IMR-90 (cell line): ENCODE data around the gene MALRD1. TPM values are rescaled to one million over a fixed set of nuclear protein-coding genes. Genes with fewer than 3 reads are reported as not detected.

Experiments used
- ATAC-seq: fragments of 200-7000 bp; cut with Tn5 transposase; 2 replicates; pipeline ENCODE4 v1.9.1; 2020; ENCODE audit warnings: low read depth, mild to moderate bottlenecking, moderate library complexity
- BruUV-seq: library from RNA; stranded (reverse); fragments of 400-500 nt; replicated peaks from 2 replicates; lab custom pipeline; 2021; lab: Mats Ljungman, UMichigan
- CTCF ChIA-PET: fragments of 300-600 bp; formaldehyde crosslinking; extraction: SDS; loops from one replicate; lab custom pipeline; 2021; ENCODE audit warnings: antibody characterized with exemption; lab: Yijun Ruan, JAX
- POLR2A ChIA-PET: fragments of 300-600 bp; sonication (Branson Sonifier 250); formaldehyde crosslinking; loops from one replicate; lab custom pipeline; 2022; ENCODE audit warnings: antibody characterized with exemption; ENCODE audit not compliant: unreplicated experiment; lab: Charles Lee
- DNase-seq: peaks from one replicate; pipeline ENCODE4 v3.0.0; 2013
- H2AFZ ChIP-seq: replicated peaks from 2 replicates; pipeline ENCODE3; 2013; ENCODE audit warnings: low read length, mild to moderate bottlenecking; ENCODE audit not compliant: poor library complexity
- H2AK5ac ChIP-seq: 2 replicates; pipeline ENCODE4 v1.6.1; 2013; ENCODE audit warnings: low read depth, low read length, inconsistent platforms
- H2AK9ac ChIP-seq: replicated peaks from 2 replicates; pipeline ENCODE3; 2013; ENCODE audit warnings: mild to moderate bottlenecking, low read depth, low read length, moderate library complexity; ENCODE audit not compliant: poor library complexity
- H2BK120ac ChIP-seq: 2 replicates; pipeline ENCODE4 v1.6.1; 2013; ENCODE audit warnings: low read depth, low read length, inconsistent platforms
- H2BK15ac ChIP-seq: 3 replicates; pipeline ENCODE4 v1.6.1; 2013; ENCODE audit warnings: low read depth, low read length, inconsistent platforms
- H2BK20ac ChIP-seq: 2 replicates; pipeline ENCODE4 v1.6.1; 2013; ENCODE audit warnings: low read depth, mild to moderate bottlenecking, inconsistent platforms, low read length, moderate library complexity
- H2BK5ac ChIP-seq: 2 replicates; pipeline ENCODE4 v1.6.1; 2013; ENCODE audit warnings: mild to moderate bottlenecking, low read depth, low read length, inconsistent platforms; ENCODE audit not compliant: poor library complexity, severe bottlenecking
- H3K14ac ChIP-seq: replicated peaks from 2 replicates; pipeline ENCODE4 v1.6.1; 2013; ENCODE audit warnings: low read depth, low read length, inconsistent platforms
- H3K18ac ChIP-seq: 2 replicates; pipeline ENCODE4 v1.6.1; 2013; ENCODE audit warnings: low read depth, low read length, control low read depth
- H3K23ac ChIP-seq: 2 replicates; pipeline ENCODE4 v1.6.1; 2013; ENCODE audit warnings: low read depth, low read length, inconsistent platforms
- H3K27ac ChIP-seq: 2 replicates; pipeline ENCODE4 v1.5.1; 2013; ENCODE audit warnings: mild to moderate bottlenecking, control low read depth, low read length; ENCODE audit not compliant: insufficient read depth
- H3K27me3 ChIP-seq: 2 replicates; pipeline ENCODE4 v1.6.1; 2013; ENCODE audit warnings: low read length; ENCODE audit not compliant: control insufficient read depth, insufficient read depth
- H3K36me3 ChIP-seq: 2 replicates; pipeline ENCODE4 v1.6.1; 2013; ENCODE audit warnings: low read length, mixed read lengths; ENCODE audit not compliant: control insufficient read depth, insufficient read depth
- H3K4ac ChIP-seq: 2 replicates; pipeline ENCODE4 v1.6.1; 2013; ENCODE audit warnings: low read depth, low read length, inconsistent platforms
- H3K4me1 ChIP-seq: 2 replicates; pipeline ENCODE4 v1.6.1; 2013; ENCODE audit warnings: low read length, mixed read lengths; ENCODE audit not compliant: control insufficient read depth, insufficient read depth
- H3K4me2 ChIP-seq: 2 replicates; pipeline ENCODE4 v1.6.1; 2013; ENCODE audit warnings: low read depth, mild to moderate bottlenecking, control low read depth, low read length, moderate library complexity
- H3K4me3 ChIP-seq: 2 replicates; pipeline ENCODE4 v1.5.1; 2013; ENCODE audit warnings: low read depth, mild to moderate bottlenecking, control low read depth, low read length, moderate library complexity; ENCODE audit not compliant: insufficient read depth
- H3K56ac ChIP-seq: 2 replicates; pipeline ENCODE4 v1.6.1; 2013; ENCODE audit warnings: low read length, inconsistent platforms; ENCODE audit not compliant: insufficient read depth; ENCODE audit errors: extremely low read depth
- H3K79me1 ChIP-seq, 2 experiments: 2 replicates each; pipeline ENCODE4 v1.6.1; 2013; ENCODE audit warnings: low read length in 2 of 2, inconsistent platforms in 1 of 2, low read depth in 1 of 2
- H3K9ac ChIP-seq: 2 replicates; pipeline ENCODE4 v1.6.1; 2013; ENCODE audit warnings: low read depth, low read length, control low read depth
- H3K9me1 ChIP-seq: 2 replicates; pipeline ENCODE4 v1.6.1; 2013; ENCODE audit warnings: low read length, inconsistent platforms; ENCODE audit not compliant: insufficient read depth
- H3K9me3 ChIP-seq: 2 replicates; pipeline ENCODE4 v1.6.1; 2013; ENCODE audit warnings: low read length; ENCODE audit not compliant: control insufficient read depth, insufficient read depth
- H4K20me1 ChIP-seq: 2 replicates; pipeline ENCODE4 v1.6.1; 2013; ENCODE audit warnings: low read length, inconsistent platforms; ENCODE audit not compliant: insufficient read depth
- H4K5ac ChIP-seq: 2 replicates; pipeline ENCODE4 v1.6.1; 2013; ENCODE audit warnings: mild to moderate bottlenecking, low read depth, low read length, control low read depth
- H4K8ac ChIP-seq, 2 experiments: 2 replicates each; pipeline ENCODE4 v1.6.1; 2013; ENCODE audit warnings: low read depth in 2 of 2, low read length in 2 of 2, control low read depth in 1 of 2, inconsistent platforms in 1 of 2
- H4K91ac ChIP-seq: 2 replicates; pipeline ENCODE4 v1.6.1; 2013; ENCODE audit warnings: low read depth, low read length, inconsistent platforms; ENCODE audit not compliant: insufficient read depth
- BHLHE40 ChIP-seq: fragments of 150-350 bp; IDR thresholded peaks from 2 replicates; pipeline ENCODE4 v1.6.1; 2016; ENCODE audit warnings: mild to moderate bottlenecking, low read depth, low read length
- CHD1 ChIP-seq: IDR thresholded peaks from 2 replicates; pipeline ENCODE4 v1.6.1; 2012; ENCODE audit warnings: low read depth, low read length, improper control_type of control experiment
- FOS ChIP-seq: fragments of 150-350 bp; IDR thresholded peaks from 2 replicates; pipeline ENCODE4 v1.6.1; 2016; ENCODE audit warnings: low read depth, low read length
- MAFK ChIP-seq: IDR thresholded peaks from 2 replicates; pipeline ENCODE4 v1.6.1; 2012; ENCODE audit warnings: low read depth, low read length, improper control_type of control experiment
- MXI1 ChIP-seq: IDR thresholded peaks from 2 replicates; pipeline ENCODE4 v1.6.1; 2012; ENCODE audit warnings: low read depth, mild to moderate bottlenecking, low read length, moderate library complexity, borderline replicate concordance
- NFE2L2 ChIP-seq: fragments of 150-350 bp; IDR thresholded peaks from 2 replicates; pipeline ENCODE4 v1.6.1; 2016; ENCODE audit warnings: low read depth, mild to moderate bottlenecking, low read length
- POLR2A ChIP-seq: IDR thresholded peaks from 2 replicates; pipeline ENCODE4 v1.6.1; 2012; ENCODE audit warnings: mild to moderate bottlenecking, low read depth, low read length
- RCOR1 ChIP-seq: IDR thresholded peaks from 2 replicates; pipeline ENCODE4 v1.6.1; 2012; ENCODE audit warnings: mild to moderate bottlenecking, low read length, improper control_type of control experiment; ENCODE audit not compliant: insufficient replicate concordance
- RFX5 ChIP-seq: IDR thresholded peaks from 2 replicates; pipeline ENCODE4 v1.8.0; 2012; ENCODE audit warnings: low read depth, mild to moderate bottlenecking, low read length, moderate library complexity
- SMC3 ChIP-seq: fragments of 150-350 bp; IDR thresholded peaks from 2 replicates; pipeline ENCODE4 v1.6.1; 2016; ENCODE audit warnings: low read depth, mild to moderate bottlenecking, antibody characterized with exemption, low read length, moderate library complexity
- WGBS, 2 experiments: methylation state at CpG; one replicate each; pipeline versions ENCODE4 v1.1.5 to v1.1.7; 2013; ENCODE audit warnings: missing lambda C conversion rate in 2 of 2; ENCODE audit not compliant: insufficient read length in 1 of 2; ENCODE audit errors: extremely low coverage in 2 of 2; 5-methylcytosine and 5-hydroxymethylcytosine counted together
- dilution Hi-C: fragments of 300-500 bp; cut with HindIII; formaldehyde crosslinking; loops from one replicate; pipeline ENCODE4 v1.14.3; 2018; ENCODE audit warnings: low sequenced_read_pairs; ENCODE audit not compliant: unreplicated experiment
- in situ Hi-C: fragments of 300-500 bp; cut with MboI; formaldehyde crosslinking; loops from 3 replicates; pipeline ENCODE4 v1.14.3; 2019; ENCODE audit warnings: low sequenced_read_pairs, inconsistent platforms, mixed read lengths
- intact Hi-C: fragments of 100-400 bp; cut with micrococcal nuclease; formaldehyde crosslinking; loops from 2 replicates; pipeline ENCODE4 v1.10.0; 2022
- polyA plus RNA-seq, 3 experiments: library from polyadenylated mRNA; depleted of rRNA; stranded (reverse); fragments of >200 nt; gene quantifications; 2 replicates each; pipeline ENCODE4 v1.2.3, GENCODE V29; 2012; ENCODE audit warnings: low replicate concordance in 1 of 3
- total RNA-seq: library from RNA; depleted of rRNA; stranded (reverse); fragments of >200 nt; gene quantifications from 2 replicates; pipeline ENCODE4 v1.2.3, GENCODE V29; 2012
- TF ChIP-seq, protein P1 (sequence below): conservative IDR thresholded peaks from 2 replicates; pipeline ENCODE4 v1.5.1; 2012; ENCODE audit warnings: mild to moderate bottlenecking, low read depth, low read length, improper control_type of control experiment

Gene MALRD1
- total and polyA plus RNA-seq, 2 of the 4 experiments (the other 2 are of a cell fraction): 0.34 to 1.1 TPM

DNA sequence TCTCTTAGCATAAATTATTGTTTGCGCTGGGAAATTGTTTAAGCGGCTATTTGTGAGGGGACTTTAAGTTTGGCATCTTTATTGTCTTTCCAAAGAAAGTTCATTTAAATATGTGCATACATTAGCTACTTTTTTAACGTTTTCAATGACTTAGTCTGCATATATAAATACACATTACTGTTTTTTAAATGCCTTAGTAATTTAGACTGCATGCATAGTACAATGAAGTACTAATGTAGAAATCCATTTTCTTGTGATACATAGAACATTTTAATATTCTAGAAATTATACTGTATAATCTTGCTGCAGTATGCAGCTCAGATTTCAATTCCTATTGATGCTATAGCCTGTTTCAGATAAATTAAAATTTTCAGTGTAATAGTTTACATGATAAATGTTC is 325.4 kb downstream of the MALRD1 start:
- H2AK5ac ChIP-seq: no peak overlapping the region
- no peak overlapping the region for H2BK20ac ChIP-seq
- H3K4me2 ChIP-seq: no peak overlapping the region
- no peak overlapping the region for H2BK120ac ChIP-seq
- no TSS peak for BruUV-seq
- TF ChIP-seq NFE2L2 (no peak), SMC3 (no peak), RCOR1 (no peak), CHD1 (no peak), FOS (no peak), BHLHE40 (no peak), MXI1 (no peak), MAFK (no peak), RFX5 (no peak), POLR2A (no peak)
- TF ChIP-seq, protein P1, sequence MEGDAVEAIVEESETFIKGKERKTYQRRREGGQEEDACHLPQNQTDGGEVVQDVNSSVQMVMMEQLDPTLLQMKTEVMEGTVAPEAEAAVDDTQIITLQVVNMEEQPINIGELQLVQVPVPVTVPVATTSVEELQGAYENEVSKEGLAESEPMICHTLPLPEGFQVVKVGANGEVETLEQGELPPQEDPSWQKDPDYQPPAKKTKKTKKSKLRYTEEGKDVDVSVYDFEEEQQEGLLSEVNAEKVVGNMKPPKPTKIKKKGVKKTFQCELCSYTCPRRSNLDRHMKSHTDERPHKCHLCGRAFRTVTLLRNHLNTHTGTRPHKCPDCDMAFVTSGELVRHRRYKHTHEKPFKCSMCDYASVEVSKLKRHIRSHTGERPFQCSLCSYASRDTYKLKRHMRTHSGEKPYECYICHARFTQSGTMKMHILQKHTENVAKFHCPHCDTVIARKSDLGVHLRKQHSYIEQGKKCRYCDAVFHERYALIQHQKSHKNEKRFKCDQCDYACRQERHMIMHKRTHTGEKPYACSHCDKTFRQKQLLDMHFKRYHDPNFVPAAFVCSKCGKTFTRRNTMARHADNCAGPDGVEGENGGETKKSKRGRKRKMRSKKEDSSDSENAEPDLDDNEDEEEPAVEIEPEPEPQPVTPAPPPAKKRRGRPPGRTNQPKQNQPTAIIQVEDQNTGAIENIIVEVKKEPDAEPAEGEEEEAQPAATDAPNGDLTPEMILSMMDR: no peak
- H3K4me3 ChIP-seq: no peak overlapping the region
- no peak overlapping the region for H4K91ac ChIP-seq
- no peaks in the 10 kb centered on the region for H4K20me1 ChIP-seq
- intact Hi-C loops: no loop called here
- ChIA-PET POLR2A (no interaction called here), CTCF (interaction anchor here (0.6 kb wide), 1 partner anchor 39 kb away, joined by 3 read pairs; no protein-coding TSS in a partner anchor)
- H3K9me3 ChIP-seq: no peaks in the 10 kb centered on the region
- no peak overlapping the region for H2AFZ ChIP-seq
- no peak overlapping the region for H3K14ac ChIP-seq
- H3K4me1 ChIP-seq: no peaks in the 10 kb centered on the region
- no peak overlapping the region for H2AK9ac ChIP-seq
- WGBS, 2 experiments: no CpG with 5 or more reads among the region's 3 CpGs
- in situ Hi-C loops: no loop called here
- no peak overlapping the region for H2BK5ac ChIP-seq
- ATAC-seq (no peak), DNase-seq (no peak)
- no peak overlapping the region for H4K8ac ChIP-seq
- no peaks in the 10 kb centered on the region for H3K79me1 ChIP-seq
- H3K27ac ChIP-seq: no peak overlapping the region
- no peak overlapping the region for H4K5ac ChIP-seq
- H3K56ac ChIP-seq: no peak overlapping the region
- dilution Hi-C loops: no loop called here
- H3K4ac ChIP-seq: no peak overlapping the region
- no peak overlapping the region for H2BK15ac ChIP-seq
- no peak overlapping the region for H3K23ac ChIP-seq
- no peaks in the 10 kb centered on the region for H3K36me3 ChIP-seq
- no peak overlapping the region for H3K9ac ChIP-seq
- H3K27me3 ChIP-seq: no peaks in the 10 kb centered on the region
- no peak overlapping the region for H3K18ac ChIP-seq
- H3K9me1 ChIP-seq: no peaks in the 10 kb centered on the region
